Neuronal stem cell (in vitro differentiated cells): ENCODE data around the gene HNRNPD.
"Not testable (repeated sequence)": the region's sequence is repeated elsewhere in the genome, so short reads cannot be mapped to it uniquely, and the experiment has no call there.

Experiments
- DNase-seq: peaks from one replicate; pipeline ENCODE4 v3.0.0-alpha.2; 2013; ENCODE audit warnings: low spot score
- H2AFZ ChIP-seq: one replicate; pipeline ENCODE4 v1.6.1; 2013; ENCODE audit warnings: mild to moderate bottlenecking, low read length, inconsistent platforms
- H2AK5ac ChIP-seq: 2 replicates; pipeline ENCODE4 v1.6.1; 2013; ENCODE audit warnings: low read depth, mild to moderate bottlenecking, inconsistent platforms, low read length, moderate library complexity, mixed read lengths
- H2BK120ac ChIP-seq: 2 replicates; pipeline ENCODE4 v1.6.1; 2013; ENCODE audit warnings: low read depth, mild to moderate bottlenecking, inconsistent platforms, low read length, moderate library complexity, mixed read lengths
- H2BK12ac ChIP-seq: one replicate; pipeline ENCODE4 v1.6.1; 2013; ENCODE audit warnings: low read length, inconsistent platforms
- H2BK15ac ChIP-seq: 2 replicates; pipeline ENCODE4 v1.6.1; 2013; ENCODE audit warnings: mild to moderate bottlenecking, low read length, inconsistent platforms, mixed read lengths
- H2BK5ac ChIP-seq: one replicate; pipeline ENCODE4 v1.6.1; 2013; ENCODE audit warnings: inconsistent platforms, mild to moderate bottlenecking, low read length, moderate library complexity
- H3K14ac ChIP-seq: one replicate; pipeline ENCODE4 v1.6.1; 2013; ENCODE audit warnings: low read length, inconsistent platforms
- H3K18ac ChIP-seq: 2 replicates; pipeline ENCODE4 v1.6.1; 2013; ENCODE audit warnings: low read length, inconsistent platforms
- H3K23ac ChIP-seq: 2 replicates; pipeline ENCODE4 v1.6.1; 2013; ENCODE audit warnings: low read depth, mild to moderate bottlenecking, mixed read lengths, low read length, inconsistent platforms; ENCODE audit not compliant: poor library complexity
- H3K27ac ChIP-seq: replicated peaks from 3 replicates; pipeline ENCODE4 v1.5.1; 2013; ENCODE audit warnings: low read length, inconsistent platforms
- H3K27me3 ChIP-seq, 3 experiments: 2 replicates each; pipeline ENCODE4 v1.6.1; 2013; ENCODE audit warnings: low read length in 3 of 3, mild to moderate bottlenecking in 2 of 3, inconsistent platforms in 1 of 3, low read depth in 1 of 3, mixed read lengths in 1 of 3, moderate library complexity in 1 of 3; ENCODE audit not compliant: control insufficient read depth in 3 of 3, insufficient read depth in 3 of 3
- H3K36me3 ChIP-seq, 2 donors: replicated peaks in 1 of 2; 2 replicates each; pipeline ENCODE4 v1.6.1; 2013; ENCODE audit warnings: low read length in 2 of 2; ENCODE audit not compliant: control insufficient read depth in 2 of 2, insufficient read depth in 2 of 2
- H3K4ac ChIP-seq: 2 replicates; pipeline ENCODE4 v1.6.1; 2013; ENCODE audit warnings: inconsistent platforms, mild to moderate bottlenecking, low read length, moderate library complexity
- H3K4me1 ChIP-seq, 2 donors: 1 replicate in 1 of 2; 2 replicates in 1 of 2; pipeline ENCODE4 v1.6.1; 2013; ENCODE audit warnings: low read length in 2 of 2, low read depth in 1 of 2; ENCODE audit not compliant: control insufficient read depth in 2 of 2, insufficient read depth in 1 of 2
- H3K4me2 ChIP-seq: one replicate; pipeline ENCODE4 v1.6.1; 2013; ENCODE audit warnings: mild to moderate bottlenecking, low read length, inconsistent platforms; ENCODE audit not compliant: insufficient read depth, poor library complexity, severe bottlenecking
- H3K4me3 ChIP-seq, 2 donors: 2 replicates each; pipeline ENCODE4 v1.5.1; 2013; ENCODE audit warnings: low read length in 2 of 2, mild to moderate bottlenecking in 2 of 2, inconsistent platforms in 1 of 2, moderate library complexity in 1 of 2
- H3K79me1 ChIP-seq: one replicate; pipeline ENCODE4 v1.6.1; 2013; ENCODE audit warnings: low read depth, mild to moderate bottlenecking, inconsistent platforms, low read length, moderate library complexity
- H3K9ac ChIP-seq: one replicate; pipeline ENCODE4 v1.6.1; 2013; ENCODE audit warnings: mild to moderate bottlenecking, low read depth, low read length, inconsistent platforms; ENCODE audit not compliant: poor library complexity
- H3K9me3 ChIP-seq, 2 donors: replicated peaks in 1 of 2; 2 replicates each; pipeline versions ENCODE3 to v1.6.1; 2013; ENCODE audit warnings: low read length in 2 of 2, mild to moderate bottlenecking in 2 of 2, inconsistent platforms in 1 of 2, low read depth in 1 of 2, mixed read lengths in 1 of 2, moderate library complexity in 1 of 2; ENCODE audit not compliant: control insufficient read depth in 2 of 2, insufficient read depth in 1 of 2
- H4K8ac ChIP-seq: one replicate; pipeline ENCODE4 v1.6.1; 2013; ENCODE audit warnings: low read depth, mild to moderate bottlenecking, inconsistent platforms, low read length, moderate library complexity
- H4K91ac ChIP-seq: one replicate; pipeline ENCODE4 v1.6.1; 2013; ENCODE audit warnings: low read length, low read depth, mild to moderate bottlenecking, inconsistent platforms; ENCODE audit not compliant: poor library complexity
- WGBS, 2 donors: extraction: QIAGEN DNeasy Blood & Tissue Kit; methylation state at CpG; one replicate each; pipeline ENCODE4 v1.1.7; 2013; ENCODE audit warnings: missing lambda C conversion rate in 2 of 2, mixed read lengths in 1 of 2; ENCODE audit not compliant: insufficient read length in 2 of 2, insufficient replicate concordance in 1 of 2; ENCODE audit errors: extremely low coverage in 2 of 2; 5-methylcytosine and 5-hydroxymethylcytosine counted together

The HNRNPD gene

GRCh38 chr4:82419451-82419850 lies 45.7 kb upstream of the HNRNPD start:
- no peaks in the 10 kb centered on the region for H3K4me1 ChIP-seq
- no peaks in the 10 kb centered on the region for H3K79me1 ChIP-seq
- no peak overlapping the region for H2AK5ac ChIP-seq
- no peak overlapping the region for H2BK120ac ChIP-seq
- peaks cover 4 to 20% of the 10 kb centered on the region in 2 donors for H3K36me3 ChIP-seq
- no peak overlapping the region for H3K4me3 ChIP-seq
- DNase-seq: no peak
- peaks cover 0 to 3% of the 10 kb centered on the region in 2 donors for H3K9me3 ChIP-seq
- no peak overlapping the region for H4K8ac ChIP-seq
- H3K27ac ChIP-seq: no peak overlapping the region
- H3K9ac ChIP-seq: no peak overlapping the region
- H2BK5ac ChIP-seq: no peak overlapping the region
- no peak overlapping the region for H3K4ac ChIP-seq
- no peak overlapping the region for H2BK15ac ChIP-seq
- H2AFZ ChIP-seq: no peak overlapping the region
- H3K27me3 ChIP-seq: peaks cover 2 to 7% (median 3%) of the 10 kb centered on the region in 3 experiments
- no peak overlapping the region for H3K18ac ChIP-seq
- H4K91ac ChIP-seq: no peak overlapping the region
- no peak overlapping the region for H3K23ac ChIP-seq
- H3K4me2 ChIP-seq: no peak overlapping the region
- no peak overlapping the region for H3K14ac ChIP-seq
- H2BK12ac ChIP-seq: no peak overlapping the region
- WGBS, 2 donors: no CpG with 5 or more reads among the region's 3 CpGs

- Histone ChIP-seq H2BK5ac (no peak overlapping the region), H3K23ac (no peak overlapping the region), H3K9me3 (peaks cover 0 to 3% of the 10 kb centered on the region in 2 donors), H3K36me3 (no peaks in the 10 kb centered on the region), H3K9ac (no peak overlapping the region), H3K4ac (no peak overlapping the region), H2BK12ac (no peak overlapping the region), H2AK5ac (no peak overlapping the region), H2BK15ac (no peak overlapping the region), H3K14ac (no peak overlapping the region), H3K18ac (no peak overlapping the region), H3K4me1 (no peaks in the 10 kb centered on the region), H4K8ac (no peak overlapping the region), H3K4me2 (no peak overlapping the region), H3K27ac (no peak overlapping the region), H3K27me3 (peaks cover 2 to 7% (median 3%) of the 10 kb centered on the region in 3 experiments), H2BK120ac (no peak overlapping the region), H4K91ac (no peak overlapping the region), H2AFZ (peak overlapping the region; percentile 9), H3K4me3 (no peak overlapping the region), H3K79me1 (no peaks in the 10 kb centered on the region)
- WGBS, 2 donors: no CpG with 5 or more reads among the region's 12 CpGs
- peak; percentile 69 for DNase-seq
Measured at GRCh38 chr4:82415922-82416365, 42.2 kb upstream of the HNRNPD start.

- not testable (repeated sequence) for H3K23ac ChIP-seq, H2BK15ac ChIP-seq, H4K8ac ChIP-seq, H3K14ac ChIP-seq, H3K27ac ChIP-seq, H2BK5ac ChIP-seq, H2AFZ ChIP-seq, H3K4me2 ChIP-seq, H3K36me3 ChIP-seq, H2BK120ac ChIP-seq, H4K91ac ChIP-seq, H3K9me3 ChIP-seq, H3K4me1 ChIP-seq, H3K9ac ChIP-seq, H2AK5ac ChIP-seq, H3K4me3 ChIP-seq, H3K79me1 ChIP-seq, H3K4ac ChIP-seq, H3K18ac ChIP-seq, H3K27me3 ChIP-seq, H2BK12ac ChIP-seq, DNase-seq
- whole genome bisulfite sequencing, 2 donors: no CpG with 5 or more reads among the region's 11 CpGs
Measured at GRCh38 chr4:82415061-82415460, 41.3 kb upstream of the HNRNPD start.

- Histone ChIP-seq H3K4me1 (no peaks in the 10 kb centered on the region), H3K14ac (no peak overlapping the region), H3K9me3 (no peaks in the 10 kb centered on the region), H4K91ac (no peak overlapping the region), H4K8ac (no peak overlapping the region), H3K4ac (no peak overlapping the region), H2BK12ac (no peak overlapping the region), H3K4me2 (no peak overlapping the region), H2AFZ (no peak overlapping the region), H2AK5ac (no peak overlapping the region), H3K4me3 (no peak overlapping the region), H3K36me3 (no peaks in the 10 kb centered on the region), H3K27me3 (no peaks in the 10 kb centered on the region), H2BK5ac (no peak overlapping the region), H3K9ac (no peak overlapping the region), H3K23ac (no peak overlapping the region), H3K18ac (no peak overlapping the region), H2BK15ac (no peak overlapping the region), H3K79me1 (no peaks in the 10 kb centered on the region), H3K27ac (no peak overlapping the region), H2BK120ac (no peak overlapping the region)
- DNase-seq: no peak
- no CpG with 5 or more reads among the region's 1 CpG for WGBS, 2 donors
Measured at GRCh38 chr4:82403725-82404124, 29.9 kb upstream of the HNRNPD start.
